AG04450 (cell line): ENCODE measurements around the gene LIN7B. TPM values are rescaled to one million over a fixed set of nuclear protein-coding genes. Genes with fewer than 3 reads are reported as not detected.

ENCODE experiments used
- CTCF ChIA-PET: fragments of 300-600, 350-600 bp; formaldehyde crosslinking; extraction: SDS; loops from one replicate; lab custom pipeline; 2022; ENCODE audit warnings: antibody characterized with exemption, inconsistent platforms; lab: Charles Lee
- POLR2A ChIA-PET: fragments of 350-600 bp; formaldehyde crosslinking; extraction: SDS; loops from one replicate; lab custom pipeline; 2021; ENCODE audit warnings: antibody characterized with exemption, inconsistent platforms; lab: Yijun Ruan, JAX
- DNase-seq: peaks from one replicate; pipeline ENCODE4 v3.0.0-alpha.2; 2011; ENCODE audit warnings: low read depth, low spot score
- H3K27ac ChIP-seq: one replicate; pipeline ENCODE4 v1.5.1; 2012; ENCODE audit warnings: low read depth, low read length, control low read depth
- H3K27me3 ChIP-seq: one replicate; pipeline ENCODE4 v1.6.0; 2012; ENCODE audit warnings: low read length; ENCODE audit not compliant: control insufficient read depth, insufficient read depth
- H3K4me3 ChIP-seq: 2 replicates; pipeline ENCODE4 v1.5.1; 2011; ENCODE audit warnings: mild to moderate bottlenecking, low read depth, low read length, control low read depth
- H3K9me3 ChIP-seq: 2 replicates; pipeline ENCODE4 v1.5.1; 2012; ENCODE audit warnings: low read length; ENCODE audit not compliant: control insufficient read depth, insufficient read depth
- CTCF ChIP-seq: IDR thresholded peaks from 2 replicates; pipeline ENCODE4 v1.5.1; 2011; ENCODE audit warnings: low read depth, low read length, control low read depth, inconsistent platforms
- polyA plus RNA-seq: library from polyadenylated mRNA; depleted of rRNA; stranded (reverse); fragments of >200 nt; gene quantifications from 2 replicates; pipeline ENCODE4 v1.2.3, GENCODE V29; 2011; rRNA removed
- small RNA-seq: library from RNA; depleted of rRNA; stranded (forward); fragments of <200 nt; gene quantifications from one replicate; pipeline ENCODE3, GENCODE V24; 2012; ENCODE audit warnings: low read depth; ENCODE audit not compliant: insufficient read length

LIN7B gene
- polyA plus RNA-seq, 1 experiment, result 4.2 TPM

GRCh38 chr19:49165111-49165750 is 51.1 kb downstream of the LIN7B start:
- no peak overlapping the region for H3K4me3 ChIP-seq
- no peak overlapping the region for H3K27ac ChIP-seq
- DNase-seq, result no peak
- H3K27me3 ChIP-seq, result no peaks in the 10 kb centered on the region
- no peaks in the 10 kb centered on the region; the same call in 1 of the 2 replicates for H3K9me3 ChIP-seq
- TF ChIP-seq CTCF, result no peak
- ChIA-PET CTCF (interaction anchor here (1.5 kb wide), 1 partner anchor 34 kb away, joined by 5 read pairs; no protein-coding TSS in a partner anchor), POLR2A (no interaction called here)

GRCh38 chr19:49165865-49166301 is 51.7 kb downstream of the LIN7B start:
- no peak for DNase-seq
- Histone ChIP-seq H3K4me3 (no peak overlapping the region), H3K9me3 (no peaks in the 10 kb centered on the region), H3K27me3 (no peaks in the 10 kb centered on the region), H3K27ac (no peak overlapping the region)
- 0 out of 2 replicates have a peak, but pooled peaks have one; percentile 7 for TF ChIP-seq CTCF
- ChIA-PET POLR2A (no interaction called here), CTCF (interaction anchor here (0.7 to 1.5 kb wide), 2 partner anchors 11 to 33 kb away, joined by 3 to 5 read pairs; no protein-coding TSS in a partner anchor)

GRCh38 chr19:49167857-49168409 is 53.8 kb downstream of the LIN7B start:
- TF ChIP-seq CTCF, result no peak
- DNase-seq, result no peak
- no peaks in the 10 kb centered on the region for H3K27me3 ChIP-seq
- no peak overlapping the region for H3K4me3 ChIP-seq
- CTCF ChIA-PET, result no interaction called here
- POLR2A ChIA-PET, result interaction anchor here (1.2 kb wide), 1 partner anchor 17 kb away, joined by 3 read pairs; no protein-coding TSS in a partner anchor
- no peaks in the 10 kb centered on the region for H3K9me3 ChIP-seq
- H3K27ac ChIP-seq, result no peak overlapping the region

Small RNA genes lying within 50 kb of the gene (small RNA-seq; reads per million reads assigned to genes)
- gene RN7SL708P, result not detected

Other genes with a start within 250 kb of the LIN7B start
- 7.1 and 11.9 TPM in 2 replicates for gene PLEKHA4, start 245.8 kb upstream of the LIN7B start, polyA plus RNA-seq
- 36.5 and 37.2 TPM in 2 replicates for gene PPP1R15A, start 241.9 kb upstream of the LIN7B start, polyA plus RNA-seq
- 0.20 and 0.25 TPM in 2 replicates for gene TULP2, start 215.6 kb upstream of the LIN7B start, polyA plus RNA-seq
- 123 and 130 TPM in 2 replicates for gene NUCB1, start 214.1 kb upstream of the LIN7B start, polyA plus RNA-seq
- 0.48 and 0.61 TPM in 2 replicates for gene DHDH, start 180.7 kb upstream of the LIN7B start, polyA plus RNA-seq
- 110 and 147 TPM in 2 replicates for gene BAX, start 159.5 kb upstream of the LIN7B start, polyA plus RNA-seq
- gene FTL, start 149.1 kb upstream of the LIN7B start, polyA plus RNA-seq, result 3,644 and 5,326 TPM in 2 replicates
- 19.5 and 24.1 TPM in 2 replicates for gene GYS1, start 121.1 kb upstream of the LIN7B start, polyA plus RNA-seq
- 107 and 131 TPM in 2 replicates for gene RUVBL2, start 120.5 kb upstream of the LIN7B start, polyA plus RNA-seq
- gene LHB, start 97.3 kb upstream of the LIN7B start, polyA plus RNA-seq, result 0.31 TPM in 1 of 2 replicates, not detected in the other
- not detected in 2 replicates for gene CGB3, start 90.0 kb upstream of the LIN7B start, polyA plus RNA-seq
- not detected in 2 replicates for gene CGB2, start 82.5 kb upstream of the LIN7B start, polyA plus RNA-seq
- gene CGB1, start 77.5 kb upstream of the LIN7B start, polyA plus RNA-seq, result not detected in 2 replicates
- gene CGB5, start 70.5 kb upstream of the LIN7B start, polyA plus RNA-seq, result not detected in 2 replicates
- gene CGB8, start 65.3 kb upstream of the LIN7B start, polyA plus RNA-seq, result not detected in 2 replicates
- 0.42 and 0.87 TPM in 2 replicates for gene CGB7, start 56.6 kb upstream of the LIN7B start, polyA plus RNA-seq
- gene NTF4, start 49.6 kb upstream of the LIN7B start, polyA plus RNA-seq, result 0.09 and 0.30 TPM in 2 replicates
- not detected in 2 replicates for gene KCNA7, start 41.7 kb upstream of the LIN7B start, polyA plus RNA-seq
- gene SNRNP70, start 28.9 kb upstream of the LIN7B start, polyA plus RNA-seq, result 117 and 149 TPM in 2 replicates
- gene C19orf73, start 4.8 kb downstream of the LIN7B start, polyA plus RNA-seq, result 0.36 and 0.50 TPM in 2 replicates
- 0.52 and 0.63 TPM in 2 replicates for gene PPFIA3, start 5.2 kb downstream of the LIN7B start, polyA plus RNA-seq
- gene HRC, start 41.0 kb downstream of the LIN7B start, polyA plus RNA-seq, result 0.06 TPM in 1 of 2 replicates, not detected in the other
- gene TRPM4, start 43.4 kb downstream of the LIN7B start, polyA plus RNA-seq, result 4.3 and 6.3 TPM in 2 replicates
- gene SLC6A16, start 210.8 kb downstream of the LIN7B start, polyA plus RNA-seq, result 1.5 and 1.6 TPM in 2 replicates
- gene CD37, start 221.0 kb downstream of the LIN7B start, polyA plus RNA-seq, result not detected in 2 replicates
- 32.8 and 41.7 TPM in 2 replicates for gene TEAD2, start 248.0 kb downstream of the LIN7B start, polyA plus RNA-seq
- gene DKKL1, start 249.5 kb downstream of the LIN7B start, polyA plus RNA-seq, result 0.14 TPM in 1 of 2 replicates, not detected in the other